HCT116 (cell line): ENCODE data around the gene TFF2. TPM values are rescaled to one million over a fixed set of nuclear protein-coding genes. Genes with fewer than 3 reads are reported as not detected.

ENCODE experiments used
- ATAC-seq: fragments of 200-7000 bp; cut with Tn5 transposase; 2 replicates; pipeline ENCODE4 v1.9.1; 2020; ENCODE audit warnings: mild to moderate bottlenecking, moderate library complexity
- BruUV-seq: library from RNA; stranded (reverse); fragments of 400-500 nt; replicated peaks from 2 replicates; lab custom pipeline; 2021; lab: Mats Ljungman, UMichigan
- CTCF ChIA-PET: fragments of 300-600 bp; sonication (Branson Sonifier 250); formaldehyde crosslinking; loops from one replicate; lab custom pipeline; 2021; ENCODE audit warnings: antibody characterized with exemption; lab: Charles Lee
- POLR2A ChIA-PET: fragments of 300-600, 350-600 bp; sonication (Branson Sonifier 250); formaldehyde crosslinking; loops from one replicate; lab custom pipeline; 2021; ENCODE audit warnings: antibody characterized with exemption; lab: Charles Lee
- RAD21 ChIA-PET, 2 experiments: fragments of 300-600 bp; sonication (Branson Sonifier 250); formaldehyde crosslinking; loops; one replicate each; lab custom pipeline; 2023; ENCODE audit warnings: low total read pairs in 2 of 2; ENCODE audit not compliant: uncharacterized antibody in 2 of 2, unreplicated experiment in 2 of 2, low non-redundant PET in 1 of 2; lab: Charles Lee
- DNase-seq: peaks from one replicate; pipeline ENCODE4 v3.0.0-alpha.2; 2010; ENCODE audit warnings: low read depth, low spot score
- H2AFZ ChIP-seq: fragments of 200-600 bp; shearing (Covaris generic), sonication (generic); 2 replicates; pipeline ENCODE4 v1.6.1; 2017; ENCODE audit warnings: low read depth, mixed run types, mixed read lengths, antibody characterized with exemption, low read length; ENCODE audit not compliant: poor library complexity, severe bottlenecking
- H3K27ac ChIP-seq: 2 replicates; pipeline ENCODE4 v1.5.1; 2012; ENCODE audit warnings: low read depth, low read length
- H3K27me3 ChIP-seq: fragments of 200-600 bp; sonication (generic); 2 replicates; pipeline ENCODE4 v1.6.1; 2016; ENCODE audit warnings: mixed run types, low read length, mixed read lengths; ENCODE audit not compliant: insufficient read depth
- H3K36me3 ChIP-seq, 2 experiments: fragments of 200-500 bp in 1 of 2; fragments of 200-600 bp in 1 of 2; sonication (Bioruptor generic) in 1 of 2; sonication (generic) in 1 of 2; 2 replicates each; pipeline versions ENCODE4 v1.5.1 to v1.6.1; 2014 to 2016; ENCODE audit warnings: low read length in 2 of 2, inconsistent platforms in 1 of 2, mixed read lengths in 1 of 2, mixed run types in 1 of 2; ENCODE audit not compliant: insufficient read depth in 2 of 2, control insufficient read depth in 1 of 2
- H3K4me1 ChIP-seq, 2 experiments: fragments of 200-600 bp in 1 of 2; sonication (generic) in 1 of 2; 2 replicates each; pipeline versions ENCODE4 v1.5.1 to v1.6.1; 2012 to 2017; ENCODE audit warnings: low read length in 2 of 2, inconsistent platforms in 1 of 2, mild to moderate bottlenecking in 1 of 2, mixed read lengths in 1 of 2, mixed run types in 1 of 2, moderate library complexity in 1 of 2; ENCODE audit not compliant: insufficient read depth in 2 of 2, control insufficient read depth in 1 of 2
- H3K4me2 ChIP-seq: fragments of 200-600 bp; sonication (generic); 2 replicates; pipeline ENCODE4 v1.6.1; 2017; ENCODE audit warnings: mixed run types, low read length, mixed read lengths
- H3K4me3 ChIP-seq, 2 experiments: fragments of 200-600 bp in 1 of 2; sonication (generic) in 1 of 2; replicated peaks in 1 of 2; 2 replicates each; pipeline ENCODE4 v1.5.1; 2011 to 2016; ENCODE audit warnings: low read length in 2 of 2, control low read depth in 1 of 2, low read depth in 1 of 2, mild to moderate bottlenecking in 1 of 2, mixed read lengths in 1 of 2, mixed run types in 1 of 2
- H3K79me2 ChIP-seq: fragments of 200-600 bp; sonication (generic); 2 replicates; pipeline ENCODE4 v1.6.1; 2017; ENCODE audit warnings: mild to moderate bottlenecking, mixed run types, low read length, moderate library complexity, mixed read lengths; ENCODE audit not compliant: insufficient read depth
- H3K9ac ChIP-seq: fragments of 200-600 bp; sonication (generic); 2 replicates; pipeline ENCODE4 v1.6.1; 2016; ENCODE audit warnings: low read length, mixed read lengths
- H3K9me2 ChIP-seq: fragments of 200-600 bp; sonication (generic), shearing (Covaris generic); 2 replicates; pipeline ENCODE4 v1.6.1; 2017; ENCODE audit warnings: mixed run types, mild to moderate bottlenecking, moderate library complexity; ENCODE audit not compliant: insufficient read depth
- H3K9me3 ChIP-seq, 2 experiments: fragments of 200-500 bp in 1 of 2; fragments of 200-600 bp in 1 of 2; sonication (Bioruptor generic) in 1 of 2; sonication (generic) in 1 of 2; 2 replicates each; pipeline ENCODE4 v1.6.1; 2014 to 2017; ENCODE audit warnings: low read length in 2 of 2, mixed read lengths in 2 of 2, inconsistent platforms in 1 of 2, low read depth in 1 of 2, mild to moderate bottlenecking in 1 of 2, mixed run types in 1 of 2, moderate library complexity in 1 of 2; ENCODE audit not compliant: control insufficient read depth in 1 of 2, insufficient read depth in 1 of 2
- H4K20me1 ChIP-seq: fragments of 200-600 bp; sonication (generic), shearing (Covaris generic); 2 replicates; pipeline ENCODE4 v1.6.1; 2017; ENCODE audit warnings: mixed run types, mild to moderate bottlenecking, moderate library complexity; ENCODE audit not compliant: insufficient read depth
- EGR1 ChIP-seq: IDR thresholded peaks from 2 replicates; pipeline ENCODE4 v1.6.1; 2012; ENCODE audit warnings: low read depth
- EZH2 ChIP-seq: fragments of 200-600 bp; sonication (generic); IDR thresholded peaks from 2 replicates; pipeline ENCODE4 v1.6.1; 2017; ENCODE audit warnings: antibody characterized with exemption, mixed run types
- FOSL1 ChIP-seq: IDR thresholded peaks from 2 replicates; pipeline ENCODE4 v1.6.1; 2012; ENCODE audit warnings: low read depth
- JUND ChIP-seq: IDR thresholded peaks from 2 replicates; pipeline ENCODE4 v1.6.1; 2012
- MAX ChIP-seq: IDR thresholded peaks from 2 replicates; pipeline ENCODE4 v1.6.1; 2012
- POLR2A ChIP-seq: IDR thresholded peaks from 2 replicates; pipeline ENCODE4 v1.7.0; 2011; ENCODE audit warnings: borderline replicate concordance; ENCODE audit not compliant: insufficient read depth, insufficient read length; ENCODE audit errors: extremely low read depth
- RAD21 ChIP-seq: IDR thresholded peaks from 2 replicates; pipeline ENCODE4 v1.6.1; 2012; ENCODE audit warnings: low read depth, mild to moderate bottlenecking
- TCF7L2 ChIP-seq: IDR thresholded peaks from 2 replicates; pipeline ENCODE4 v1.7.0; 2011; ENCODE audit warnings: borderline replicate concordance, inconsistent platforms; ENCODE audit not compliant: insufficient read depth, insufficient read length; ENCODE audit errors: extremely low read depth
- intact Hi-C: fragments of 100-400 bp; cut with micrococcal nuclease; formaldehyde crosslinking; loops from 2 replicates; pipeline ENCODE4 v1.10.0; 2022
- total RNA-seq: library from RNA; stranded (reverse); gene quantifications from one replicate; pipeline ENCODE4 v1.2.1, GENCODE V29; 2021; ENCODE audit not compliant: unreplicated experiment
- TF ChIP-seq, protein P1 (sequence below): IDR thresholded peaks from 2 replicates; pipeline ENCODE4 v1.6.1; 2012; ENCODE audit warnings: low read depth

The TFF2 gene
- total RNA-seq, 1 experiment from 2014 or later, result not detected

GRCh38 chr21:42391297-42391696, 40.5 kb upstream of the TFF2 start:
- H3K9me2 ChIP-seq, result no peaks in the 10 kb centered on the region
- H3K4me1 ChIP-seq, result no peaks in the 10 kb centered on the region
- no peaks in the 10 kb centered on the region for H3K79me2 ChIP-seq
- DNase-seq (no peak), ATAC-seq (no peak)
- ChIA-PET RAD21 (no interaction called here), CTCF (no interaction called here), POLR2A (no interaction called here)
- H3K27ac ChIP-seq, result no peak overlapping the region
- H3K36me3 ChIP-seq, result no peaks in the 10 kb centered on the region
- peaks cover 3% of the 10 kb centered on the region; the same call in 1 of the 2 replicates for H3K27me3 ChIP-seq
- no peak overlapping the region for H3K4me2 ChIP-seq
- H4K20me1 ChIP-seq, result no peaks in the 10 kb centered on the region
- no peak overlapping the region for H3K9ac ChIP-seq
- intact Hi-C loops, result no loop called here
- no peak overlapping the region for H2AFZ ChIP-seq
- no TSS peak for BruUV-seq
- H3K9me3 ChIP-seq, result no peaks in the 10 kb centered on the region
- no peak overlapping the region for H3K4me3 ChIP-seq
- TF ChIP-seq FOSL1 (no peak), JUND (no peak), EGR1 (no peak), MAX (no peak), EZH2 (no peak)
- TF ChIP-seq, protein P1, sequence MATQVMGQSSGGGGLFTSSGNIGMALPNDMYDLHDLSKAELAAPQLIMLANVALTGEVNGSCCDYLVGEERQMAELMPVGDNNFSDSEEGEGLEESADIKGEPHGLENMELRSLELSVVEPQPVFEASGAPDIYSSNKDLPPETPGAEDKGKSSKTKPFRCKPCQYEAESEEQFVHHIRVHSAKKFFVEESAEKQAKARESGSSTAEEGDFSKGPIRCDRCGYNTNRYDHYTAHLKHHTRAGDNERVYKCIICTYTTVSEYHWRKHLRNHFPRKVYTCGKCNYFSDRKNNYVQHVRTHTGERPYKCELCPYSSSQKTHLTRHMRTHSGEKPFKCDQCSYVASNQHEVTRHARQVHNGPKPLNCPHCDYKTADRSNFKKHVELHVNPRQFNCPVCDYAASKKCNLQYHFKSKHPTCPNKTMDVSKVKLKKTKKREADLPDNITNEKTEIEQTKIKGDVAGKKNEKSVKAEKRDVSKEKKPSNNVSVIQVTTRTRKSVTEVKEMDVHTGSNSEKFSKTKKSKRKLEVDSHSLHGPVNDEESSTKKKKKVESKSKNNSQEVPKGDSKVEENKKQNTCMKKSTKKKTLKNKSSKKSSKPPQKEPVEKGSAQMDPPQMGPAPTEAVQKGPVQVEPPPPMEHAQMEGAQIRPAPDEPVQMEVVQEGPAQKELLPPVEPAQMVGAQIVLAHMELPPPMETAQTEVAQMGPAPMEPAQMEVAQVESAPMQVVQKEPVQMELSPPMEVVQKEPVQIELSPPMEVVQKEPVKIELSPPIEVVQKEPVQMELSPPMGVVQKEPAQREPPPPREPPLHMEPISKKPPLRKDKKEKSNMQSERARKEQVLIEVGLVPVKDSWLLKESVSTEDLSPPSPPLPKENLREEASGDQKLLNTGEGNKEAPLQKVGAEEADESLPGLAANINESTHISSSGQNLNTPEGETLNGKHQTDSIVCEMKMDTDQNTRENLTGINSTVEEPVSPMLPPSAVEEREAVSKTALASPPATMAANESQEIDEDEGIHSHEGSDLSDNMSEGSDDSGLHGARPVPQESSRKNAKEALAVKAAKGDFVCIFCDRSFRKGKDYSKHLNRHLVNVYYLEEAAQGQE, result no peak

GRCh38 chr21:42390696-42391095, 39.9 kb upstream of the TFF2 start:
- no peaks in the 10 kb centered on the region for H4K20me1 ChIP-seq
- CTCF ChIA-PET, result no interaction called here
- intact Hi-C loops, result no loop called here
- no peaks in the 10 kb centered on the region for H3K9me3 ChIP-seq
- no peak for TF ChIP-seq POLR2A
- TF ChIP-seq TCF7L2, result no peak
- no peak for TF ChIP-seq RAD21
- TF ChIP-seq, all 23 proteins: peak for 0
- Histone ChIP-seq H3K36me3 (no peaks in the 10 kb centered on the region), H3K4me1 (no peaks in the 10 kb centered on the region), H3K9me2 (no peaks in the 10 kb centered on the region), H3K9ac (no peak overlapping the region), H3K27ac (no peak overlapping the region), H3K4me3 (no peak overlapping the region), H2AFZ (no peak overlapping the region), H3K79me2 (no peaks in the 10 kb centered on the region), H3K4me2 (no peak overlapping the region), H3K27me3 (peaks cover 3% of the 10 kb centered on the region; the same call in 1 of the 2 replicates)
- no TSS peak for BruUV-seq
- ChIA-PET POLR2A (no interaction called here), RAD21 (no interaction called here)
- no peak for ATAC-seq
- no peak for DNase-seq
